Spleen (tissue), 7 donors: ENCODE data around the gene LTC4S.

Experiments
- CTCF ChIP-seq, 11 experiments: fragments of 200-600 bp in 7 of 11; fragments of 450-650 bp in 4 of 11; sonication (generic) in 4 of 11; IDR thresholded peaks in 8 of 11; conservative IDR thresholded peaks in 3 of 11; 1 replicate in 7 of 11; 2 replicates in 4 of 11; pipeline versions ENCODE4 v1.4.0 to v1.8.0; 2016 to 2021; ENCODE audit warnings: antibody characterized with exemption in 11 of 11, inconsistent platforms in 4 of 11, mild to moderate bottlenecking in 1 of 11
- POLR2A ChIP-seq, 3 donors: fragments of 450-650 bp; IDR thresholded peaks; one replicate each; pipeline ENCODE4 v1.5.1; 2017; ENCODE audit warnings: antibody characterized with exemption in 3 of 3, mild to moderate bottlenecking in 1 of 3
- donor health status: DM: no; HTN: no; CAD: no; lungs with moderate emphysema.
- donor health status: DM: no; HTN: no; CAD: no.
- donor health status: DM: no; HTN: no; CAD: no.

GRCh38 chr5:179747811-179748210 lies 46.0 kb upstream of the LTC4S start:
- TF ChIP-seq CTCF (IDR thresholded peaks at IDR 0.05 in 8 of 11, conservative IDR thresholded peaks at IDR 0.05 in 3 of 11) (no peak), POLR2A (IDR thresholded peaks at IDR 0.05) (no peak)
